HepG2 (cell line): ENCODE measurements around the gene DEFB131B.

ENCODE experiments used
- ATF4 ChIP-seq, 2 experiments: fragments of 450-650 bp in 1 of 2; sonication (generic) in 1 of 2; formaldehyde crosslinking; IDR thresholded peaks; 2 replicates each; pipeline versions ENCODE4 v1.5.0 to v1.8.0; 2020 to 2022; ENCODE audit warnings: mild to moderate bottlenecking in 1 of 2, missing genetic modification reagents in 1 of 2
- CTCF ChIP-seq: sonication (generic); formaldehyde crosslinking; IDR thresholded peaks from 2 replicates; pipeline ENCODE4 v1.5.0; 2020; ENCODE audit warnings: mild to moderate bottlenecking, missing genetic modification reagents, moderate library complexity
- FOXO4 ChIP-seq: sonication (generic); formaldehyde crosslinking; conservative IDR thresholded peaks from 2 replicates; pipeline ENCODE4 v1.8.1; 2023; ENCODE audit warnings: missing genetic modification reagents
- MEIS2 ChIP-seq: sonication (generic); formaldehyde crosslinking; IDR thresholded peaks from 2 replicates; pipeline ENCODE4 v1.9.0; 2021; ENCODE audit warnings: mild to moderate bottlenecking, missing genetic modification reagents
- POLR2AphosphoS5 ChIP-seq: IDR thresholded peaks from 2 replicates; pipeline ENCODE4 v1.6.1; 2012; ENCODE audit warnings: low read depth, low read length
- SMC3 ChIP-seq: IDR thresholded peaks from 2 replicates; pipeline ENCODE4 v1.6.1; 2011; ENCODE audit warnings: low read length, improper control_type of control experiment
- TAF1 ChIP-seq: sonication (generic); formaldehyde crosslinking; IDR thresholded peaks from 2 replicates; pipeline ENCODE4 v1.4.0; 2020; ENCODE audit warnings: missing genetic modification reagents
- ZBTB2 ChIP-seq: sonication (generic); formaldehyde crosslinking; IDR thresholded peaks from 2 replicates; pipeline ENCODE4 v1.8.0; 2022; ENCODE audit warnings: low read depth, missing genetic modification reagents
- ZNF609 ChIP-seq: sonication (generic); formaldehyde crosslinking; IDR thresholded peaks from 2 replicates; pipeline ENCODE4 v1.4.0; 2020; ENCODE audit warnings: mild to moderate bottlenecking, missing genetic modification reagents, borderline replicate concordance
- ZNF768 ChIP-seq: sonication (generic); formaldehyde crosslinking; IDR thresholded peaks from 2 replicates; pipeline ENCODE4 v1.4.0; 2020; ENCODE audit warnings: missing genetic modification reagents

GRCh38 chr11:71931245-71931602, 53.0 kb downstream of the DEFB131B start:
- no peak for TF ChIP-seq CTCF (CRISPR knock-in tag)
- no peak for TF ChIP-seq FOXO4
- TF ChIP-seq ZNF768 (CRISPR knock-in tag) = no peak
- TF ChIP-seq ZBTB2 (CRISPR knock-in tag) = no peak
- TF ChIP-seq TAF1 (CRISPR knock-in tag) = no peak
- TF ChIP-seq ZNF609 = no peak
- TF ChIP-seq POLR2AphosphoS5 = no peak
- TF ChIP-seq SMC3 = no peak
- TF ChIP-seq MEIS2 (CRISPR knock-in tag) = no peak
- no peak for TF ChIP-seq ATF4 (CRISPR knock-in tag; IDR thresholded peaks at IDR 0.05)
